Endometrial microvascular endothelial cells (primary cell): Measurements from ENCODE around the gene GOLGA3. TPM values are rescaled to one million over a fixed set of nuclear protein-coding genes. Genes with fewer than 3 reads are reported as not detected.
"Not testable (repeated sequence)": the region's sequence is repeated elsewhere in the genome, so short reads cannot be mapped to it uniquely, and the experiment has no call there.

Experiments
- in situ Hi-C: cut with HindIII; loops from 2 replicates; pipeline ENCODE4 v1.10.0; 2017; ENCODE audit warnings: low sequenced_read_pairs, low pct_unique_long_range_greater_than_20kb; ENCODE audit errors: inconsistent ontology term
- total RNA-seq: library from RNA; depleted of rRNA; stranded (reverse); fragments of >200 nt; gene quantifications from one replicate; pipeline ENCODE4 v1.2.3, GENCODE V29; 2015; ENCODE audit errors: inconsistent ontology term

GOLGA3 gene
- total RNA-seq, 1 donor from 2014 or later, result 46.2 TPM

GRCh38 chr12:132787877-132788276, 40.8 kb downstream of the GOLGA3 start:
- in situ Hi-C loops, result no loop called here

- in situ Hi-C loops, result no loop called here
Observed at GRCh38 chr12:132786192-132786591, 42.5 kb downstream of the GOLGA3 start.

- in situ Hi-C loops, result no loop called here
Observed at GRCh38 chr12:132784580-132784979, 44.1 kb downstream of the GOLGA3 start.

- in situ Hi-C loops, result no loop called here
Observed at GRCh38 chr12:132783917-132784531, 44.6 kb downstream of the GOLGA3 start.

- in situ Hi-C loops, result no loop called here
Observed at GRCh38 chr12:132781938-132782337, 46.7 kb downstream of the GOLGA3 start.

- in situ Hi-C loops, result no loop called here
Observed at GRCh38 chr12:132779781-132780353, 48.8 kb downstream of the GOLGA3 start.

GRCh38 chr12:132777614-132778013, 51.1 kb downstream of the GOLGA3 start:
- in situ Hi-C loops, result no loop called here

GRCh38 chr12:132776816-132777568, 51.7 kb downstream of the GOLGA3 start:
- in situ Hi-C loops, result no loop called here

GRCh38 chr12:132776230-132776625, 52.4 kb downstream of the GOLGA3 start:
- in situ Hi-C loops, result not testable (repeated sequence)

GRCh38 chr12:132775502-132776229, 53.0 kb downstream of the GOLGA3 start:
- in situ Hi-C loops, result no loop called here

- in situ Hi-C loops, result no loop called here
Observed at GRCh38 chr12:132774646-132775275, 53.9 kb downstream of the GOLGA3 start.

- in situ Hi-C loops, result no loop called here
Observed at GRCh38 chr12:132774159-132774558, 54.5 kb downstream of the GOLGA3 start.

- in situ Hi-C loops, result no loop called here
Observed at GRCh38 chr12:132773077-132773955, 55.4 kb downstream of the GOLGA3 start.

GRCh38 chr12:132772606-132773005, 56.1 kb downstream of the GOLGA3 start:
- in situ Hi-C loops, result no loop called here

GRCh38 chr12:132771126-132771838, 57.4 kb downstream of the GOLGA3 start:
- in situ Hi-C loops, result no loop called here

- in situ Hi-C loops, result no loop called here
Observed at GRCh38 chr12:132766380-132767085, 62.1 kb downstream of the GOLGA3 start.

- in situ Hi-C loops, result no loop called here
Observed at GRCh38 chr12:132765361-132765760, 63.3 kb downstream of the GOLGA3 start.
